Uterus (tissue), 4 donors: ENCODE results near the gene SLC22A15. TPM values are rescaled to one million over a fixed set of nuclear protein-coding genes. Genes with fewer than 3 reads are reported as not detected.

ENCODE experiments used
- DNase-seq, 2 donors: peaks; one replicate each; pipeline ENCODE4 v3.0.0-alpha.2; 2019 to 2020
- H3K27ac ChIP-seq, 2 donors: fragments of 200-600 bp; sonication (generic); 1 replicate in 1 of 2; 2 replicates in 1 of 2; pipeline ENCODE4 v1.5.1; 2016 to 2018
- H3K27me3 ChIP-seq, 2 donors: fragments of 200-600 bp; sonication (generic); one replicate each; pipeline ENCODE4 v1.5.1; 2018 to 2019; ENCODE audit warnings: control low read depth in 1 of 2
- H3K36me3 ChIP-seq, 2 donors: fragments of 200-600 bp; sonication (generic); one replicate each; pipeline ENCODE4 v1.5.1; 2019; ENCODE audit warnings: control low read depth in 1 of 2
- H3K4me1 ChIP-seq, 2 donors: fragments of 200-600 bp; sonication (generic); one replicate each; pipeline ENCODE4 v1.5.1; 2018 to 2019; ENCODE audit warnings: control low read depth in 1 of 2
- H3K4me3 ChIP-seq, 2 donors: fragments of 200-600 bp; sonication (generic); 1 replicate in 1 of 2; 2 replicates in 1 of 2; pipeline ENCODE4 v1.5.1; 2018 to 2019; ENCODE audit warnings: mild to moderate bottlenecking in 1 of 2
- H3K9me3 ChIP-seq, 2 donors: fragments of 200-600 bp; sonication (generic); one replicate each; pipeline ENCODE4 v1.5.1; 2019; ENCODE audit warnings: control low read depth in 1 of 2
- CTCF ChIP-seq, 4 experiments: fragments of 200-600 bp in 2 of 4; fragments of 450-650 bp in 2 of 4; sonication (generic) in 2 of 4; IDR thresholded peaks; one replicate each; pipeline ENCODE4 v1.5.1; 2016 to 2019; ENCODE audit warnings: antibody characterized with exemption in 4 of 4, mild to moderate bottlenecking in 2 of 4, moderate library complexity in 1 of 4
- POLR2A ChIP-seq, 2 donors: fragments of 450-650 bp; IDR thresholded peaks; one replicate each; pipeline ENCODE4 v1.6.1; 2016; ENCODE audit warnings: antibody characterized with exemption in 2 of 2, mild to moderate bottlenecking in 1 of 2, moderate library complexity in 1 of 2
- intact Hi-C: fragments of 100-400 bp; cut with DNase I; formaldehyde crosslinking; loops from one replicate; pipeline ENCODE4 v1.15.1; 2023; ENCODE audit warnings: low total_unique reads
- total RNA-seq, 4 donors: library from RNA; depleted of rRNA in 3 of 4; stranded (reverse); fragments of >200 nt in 3 of 4; gene quantifications; one replicate each; pipeline versions ENCODE4 v1.1.0 to v1.2.4, GENCODE V29; 2014 to 2023
- donor health status: DM: yes; HTN: yes; CAD: no.

The SLC22A15 gene
- total RNA-seq, 4 donors from 2014 or later, result 2.0 to 7.8 (median 3.8) TPM; not detected in 1

GRCh38 chr1:116110567-116111523 is 134.5 kb downstream of the SLC22A15 start, which contains the start of gene MAB21L3:
Gene MAB21L3 (plus strand): TSS chr1:116111399. CDS start chr1:116112616, 1,217 bp downstream.
- Histone ChIP-seq H3K4me1 (no peaks in the 10 kb centered on the region), H3K27ac (no peak within 1 kb of the TSS), H3K9me3 (no peaks in the 10 kb centered on the region), H3K27me3 (no peaks in the 10 kb centered on the region), H3K36me3 (no peaks in the 10 kb centered on the region), H3K4me3 (no peak within 1 kb of the TSS)
- intact Hi-C loops, result no loop called here
- no peak for TF ChIP-seq POLR2A (IDR thresholded peaks at IDR 0.05)
- no peak for TF ChIP-seq CTCF (IDR thresholded peaks at IDR 0.05)
- no peak for DNase-seq

- Histone ChIP-seq H3K4me3 (no peak overlapping the region), H3K27ac (no peak overlapping the region), H3K36me3 (no peaks in the 10 kb centered on the region), H3K4me1 (no peaks in the 10 kb centered on the region), H3K9me3 (no peaks in the 10 kb centered on the region), H3K27me3 (no peaks in the 10 kb centered on the region)
- TF ChIP-seq CTCF (IDR thresholded peaks at IDR 0.05) (no peak), POLR2A (IDR thresholded peaks at IDR 0.05) (no peak)
- intact Hi-C loops, result no loop called here
- no peak for DNase-seq
Measured at GRCh38 chr1:116111524-116112021, 135.3 kb downstream of the SLC22A15 start.

GRCh38 chr1:116112388-116113140 is 136.3 kb downstream of the SLC22A15 start:
- no peaks in the 10 kb centered on the region for H3K4me1 ChIP-seq
- no peaks in the 10 kb centered on the region for H3K9me3 ChIP-seq
- H3K36me3 ChIP-seq, result no peaks in the 10 kb centered on the region
- no peak overlapping the region for H3K27ac ChIP-seq
- no peak for TF ChIP-seq POLR2A (IDR thresholded peaks at IDR 0.05)
- no peak for TF ChIP-seq CTCF (IDR thresholded peaks at IDR 0.05)
- H3K4me3 ChIP-seq, result no peak overlapping the region
- no peaks in the 10 kb centered on the region for H3K27me3 ChIP-seq
- DNase-seq, result no peak
- intact Hi-C loops, result no loop called here

- DNase-seq, result no peak
- no peak for TF ChIP-seq CTCF (IDR thresholded peaks at IDR 0.05)
- TF ChIP-seq POLR2A (IDR thresholded peaks at IDR 0.05), result no peak
- Histone ChIP-seq H3K27ac (no peak overlapping the region), H3K9me3 (no peaks in the 10 kb centered on the region), H3K27me3 (no peaks in the 10 kb centered on the region), H3K36me3 (no peaks in the 10 kb centered on the region), H3K4me1 (no peaks in the 10 kb centered on the region), H3K4me3 (no peak overlapping the region)
- intact Hi-C loops, result no loop called here
Measured at GRCh38 chr1:116113615-116114014, 137.3 kb downstream of the SLC22A15 start.
